PC-9 (cell line): ENCODE measurements around the gene ZDHHC7. TPM values are rescaled to one million over a fixed set of nuclear protein-coding genes. Genes with fewer than 3 reads are reported as not detected.

Experiments used
- BruUV-seq: library from RNA; stranded (reverse); fragments of 400-500 nt; replicated peaks from 2 replicates; lab custom pipeline; 2021; lab: Mats Ljungman, UMichigan
- CTCF ChIA-PET: fragments of 300-600 bp; sonication (Branson Sonifier 250); formaldehyde crosslinking; loops from one replicate; lab custom pipeline; 2022; ENCODE audit warnings: antibody characterized with exemption; lab: Charles Lee
- POLR2A ChIA-PET: fragments of 300-600 bp; sonication (Branson Sonifier 250); formaldehyde crosslinking; loops from one replicate; lab custom pipeline; 2022; ENCODE audit warnings: antibody characterized with exemption; ENCODE audit not compliant: unreplicated experiment; lab: Charles Lee
- DNase-seq, 2 experiments: peaks; one replicate each; pipeline versions ENCODE4 v3.0.0 to v3.0.0-alpha.2; 2015 to 2022; ENCODE audit warnings: mixed read lengths in 1 of 2
- H2AFZ ChIP-seq: fragments of 200-600 bp; sonication (generic); 2 replicates; pipeline ENCODE4 v1.8.1; 2017; ENCODE audit warnings: antibody characterized with exemption
- H3F3A ChIP-seq: fragments of 200-600 bp; sonication (generic); 2 replicates; pipeline ENCODE4 v1.8.1; 2017; ENCODE audit warnings: antibody characterized with exemption, mild to moderate bottlenecking, low read depth; ENCODE audit not compliant: insufficient read depth
- H3K27ac ChIP-seq: fragments of 200-600 bp; sonication (generic); 2 replicates; pipeline ENCODE4 v1.6.1; 2016; ENCODE audit warnings: mixed run types
- H3K27me3 ChIP-seq: fragments of 200-600 bp; sonication (generic); 2 replicates; pipeline ENCODE4 v1.6.1; 2016; ENCODE audit warnings: low read depth, mixed run types; ENCODE audit not compliant: insufficient read depth
- H3K36me3 ChIP-seq: fragments of 200-600 bp; sonication (generic); 2 replicates; pipeline ENCODE4 v1.6.1; 2016; ENCODE audit warnings: low read depth, mixed run types
- H3K4me1 ChIP-seq: fragments of 200-600 bp; sonication (generic); replicated peaks from 2 replicates; pipeline ENCODE4 v1.6.1; 2016; ENCODE audit warnings: mixed run types; ENCODE audit not compliant: insufficient read depth
- H3K4me2 ChIP-seq: fragments of 200-600 bp; sonication (generic); 2 replicates; pipeline ENCODE4 v1.6.1; 2017; ENCODE audit warnings: mixed run types
- H3K4me3 ChIP-seq: fragments of 200-600 bp; sonication (generic); 2 replicates; pipeline ENCODE4 v1.6.1; 2016; ENCODE audit warnings: mixed run types
- H3K79me2 ChIP-seq: fragments of 200-600 bp; sonication (generic); 2 replicates; pipeline ENCODE4 v1.6.1; 2017; ENCODE audit warnings: low read depth, mixed run types
- H3K9me2 ChIP-seq: fragments of 200-600 bp; sonication (generic); 2 replicates; pipeline ENCODE4 v1.8.1; 2017; ENCODE audit warnings: mild to moderate bottlenecking; ENCODE audit not compliant: insufficient read depth
- H3K9me3 ChIP-seq: fragments of 200-600 bp; sonication (generic); 2 replicates; pipeline ENCODE4 v1.8.1; 2016; ENCODE audit warnings: low read depth; ENCODE audit not compliant: insufficient read depth
- H4K20me1 ChIP-seq: fragments of 200-600 bp; sonication (generic); 2 replicates; pipeline ENCODE4 v1.8.1; 2017; ENCODE audit not compliant: insufficient read depth
- EZH2 ChIP-seq: fragments of 200-600 bp; sonication (generic); IDR thresholded peaks from 2 replicates; pipeline ENCODE4 v1.8.0; 2017; ENCODE audit warnings: antibody characterized with exemption, low read depth
- intact Hi-C: fragments of 100-400 bp; cut with micrococcal nuclease; formaldehyde crosslinking; loops from one replicate; pipeline ENCODE4 v1.10.0; 2022; ENCODE audit not compliant: unreplicated experiment
- total RNA-seq: library from RNA; stranded (reverse); gene quantifications from 2 replicates; pipeline ENCODE4 v1.2.3, GENCODE V29; 2021
- TF ChIP-seq, protein P1 (sequence below): fragments of 200-600 bp; sonication (generic); conservative IDR thresholded peaks from 2 replicates; pipeline ENCODE4 v1.6.1; 2017; ENCODE audit warnings: mixed run types, antibody characterized with exemption, mild to moderate bottlenecking, moderate library complexity

Gene ZDHHC7
- total RNA-seq, 1 experiment from 2014 or later: 79.3 TPM

DNA sequence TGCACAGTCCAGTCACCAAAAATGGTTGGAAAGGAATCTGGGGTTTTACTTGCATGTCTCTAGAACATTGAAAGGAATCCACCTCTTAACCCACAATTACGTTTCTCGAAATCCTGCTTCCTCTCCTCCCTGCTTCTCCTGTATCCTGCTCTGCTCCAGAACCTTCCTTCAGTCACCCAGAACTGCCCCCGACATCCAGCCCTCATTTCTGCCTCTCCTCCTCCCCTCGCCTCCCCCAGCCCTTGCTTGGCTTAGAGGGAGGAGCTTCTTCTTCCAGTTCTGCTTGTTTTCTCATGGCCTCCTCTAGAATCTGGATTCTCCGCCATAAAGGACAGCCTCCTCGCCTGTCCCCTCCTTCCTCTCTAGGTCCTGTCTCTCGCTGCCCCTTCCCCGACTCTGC lies 48.3 kb downstream of the ZDHHC7 start:
- Histone ChIP-seq H3K9me3 (no peaks in the 10 kb centered on the region), H3K79me2 (no peaks in the 10 kb centered on the region), H2AFZ (no peak overlapping the region), H3K36me3 (no peaks in the 10 kb centered on the region), H3K4me2 (no peak overlapping the region), H3F3A (peaks cover 3% of the 10 kb centered on the region; the same call in 1 of the 2 replicates), H3K27ac (no peak overlapping the region), H3K9me2 (no peaks in the 10 kb centered on the region), H4K20me1 (no peaks in the 10 kb centered on the region), H3K27me3 (no peaks in the 10 kb centered on the region), H3K4me1 (no peaks in the 10 kb centered on the region), H3K4me3 (no peak overlapping the region)
- intact Hi-C loops: no loop called here
- DNase-seq: no peak
- TF ChIP-seq, protein P1, sequence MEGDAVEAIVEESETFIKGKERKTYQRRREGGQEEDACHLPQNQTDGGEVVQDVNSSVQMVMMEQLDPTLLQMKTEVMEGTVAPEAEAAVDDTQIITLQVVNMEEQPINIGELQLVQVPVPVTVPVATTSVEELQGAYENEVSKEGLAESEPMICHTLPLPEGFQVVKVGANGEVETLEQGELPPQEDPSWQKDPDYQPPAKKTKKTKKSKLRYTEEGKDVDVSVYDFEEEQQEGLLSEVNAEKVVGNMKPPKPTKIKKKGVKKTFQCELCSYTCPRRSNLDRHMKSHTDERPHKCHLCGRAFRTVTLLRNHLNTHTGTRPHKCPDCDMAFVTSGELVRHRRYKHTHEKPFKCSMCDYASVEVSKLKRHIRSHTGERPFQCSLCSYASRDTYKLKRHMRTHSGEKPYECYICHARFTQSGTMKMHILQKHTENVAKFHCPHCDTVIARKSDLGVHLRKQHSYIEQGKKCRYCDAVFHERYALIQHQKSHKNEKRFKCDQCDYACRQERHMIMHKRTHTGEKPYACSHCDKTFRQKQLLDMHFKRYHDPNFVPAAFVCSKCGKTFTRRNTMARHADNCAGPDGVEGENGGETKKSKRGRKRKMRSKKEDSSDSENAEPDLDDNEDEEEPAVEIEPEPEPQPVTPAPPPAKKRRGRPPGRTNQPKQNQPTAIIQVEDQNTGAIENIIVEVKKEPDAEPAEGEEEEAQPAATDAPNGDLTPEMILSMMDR: no peak
- no peak for TF ChIP-seq EZH2
- POLR2A ChIA-PET: no interaction called here
- no TSS peak for BruUV-seq
- CTCF ChIA-PET: no interaction called here

DNA sequence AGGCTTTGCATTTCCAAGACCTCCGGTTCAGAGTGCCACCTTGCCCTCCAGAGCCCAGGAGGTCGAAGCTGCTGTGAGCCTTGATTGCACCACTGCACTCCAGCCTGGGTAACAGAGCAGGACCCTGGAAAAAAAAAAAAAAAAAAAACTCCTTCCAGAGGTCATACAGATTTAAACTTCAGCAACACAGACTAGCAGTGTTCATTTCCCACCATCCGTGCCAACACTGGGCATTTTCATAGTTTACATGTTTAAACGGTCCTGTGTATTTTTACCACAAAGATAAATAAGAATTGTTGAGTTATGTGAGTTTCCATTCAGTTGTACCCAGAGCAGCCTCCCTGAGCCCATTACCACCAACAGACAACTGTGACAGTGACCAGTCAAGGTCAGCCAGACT lies 50.4 kb downstream of the ZDHHC7 start:
- Histone ChIP-seq H3F3A (peaks cover 3% of the 10 kb centered on the region; the same call in 1 of the 2 replicates), H3K27ac (no peak overlapping the region), H3K36me3 (no peaks in the 10 kb centered on the region), H3K79me2 (no peaks in the 10 kb centered on the region), H3K9me2 (no peaks in the 10 kb centered on the region), H3K4me2 (no peak overlapping the region), H4K20me1 (no peaks in the 10 kb centered on the region), H2AFZ (no peak overlapping the region), H3K4me1 (no peaks in the 10 kb centered on the region), H3K4me3 (no peak overlapping the region), H3K27me3 (no peaks in the 10 kb centered on the region), H3K9me3 (no peaks in the 10 kb centered on the region)
- DNase-seq: peak in 1 of 2 experiments; percentile 4
- TF ChIP-seq, protein P1: no peak
- TF ChIP-seq EZH2: no peak
- ChIA-PET POLR2A (no interaction called here), CTCF (no interaction called here)
- intact Hi-C loops: no loop called here
- no TSS peak for BruUV-seq

DNA sequence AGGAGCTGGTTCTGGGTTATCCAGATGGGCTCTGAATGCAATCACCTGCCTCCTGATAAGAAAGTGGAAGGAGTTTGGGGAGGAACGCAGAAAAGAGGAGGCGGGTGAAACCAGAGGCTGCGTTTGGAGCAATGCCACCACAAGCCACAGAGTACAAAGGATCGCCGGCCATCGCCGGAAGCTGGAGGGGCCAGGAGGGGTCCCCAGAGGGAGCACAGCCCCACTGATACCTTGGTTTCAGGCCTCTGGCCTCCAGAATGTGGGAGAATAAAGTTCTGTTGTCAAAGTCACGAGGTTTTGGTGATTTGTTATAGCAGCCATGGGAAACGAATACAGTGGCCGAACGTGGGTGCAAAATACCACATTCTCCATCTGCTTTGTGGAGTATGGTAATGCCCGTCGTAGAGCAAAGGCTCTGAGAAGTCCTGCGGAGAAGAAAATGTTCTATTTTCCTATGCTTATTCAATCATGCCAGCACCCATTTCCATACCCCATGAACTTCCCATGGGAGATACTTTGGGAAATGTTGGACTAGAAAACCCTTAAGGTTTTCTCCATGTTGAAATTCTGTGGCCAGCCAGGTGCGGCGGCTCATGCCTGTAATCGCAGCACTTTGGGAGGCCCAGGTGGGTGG lies 51.4 kb downstream of the ZDHHC7 start:
- ChIA-PET CTCF (no interaction called here), POLR2A (no interaction called here)
- intact Hi-C loops: no loop called here
- Histone ChIP-seq H3K9me3 (no peaks in the 10 kb centered on the region), H3K4me3 (no peak overlapping the region), H2AFZ (no peak overlapping the region), H3F3A (peaks cover 4% of the 10 kb centered on the region; the same call in 1 of the 2 replicates), H3K27me3 (no peaks in the 10 kb centered on the region), H3K79me2 (no peaks in the 10 kb centered on the region), H3K27ac (no peak overlapping the region), H3K4me1 (peaks cover 6% of the 10 kb centered on the region; the same call in 1 of the 2 replicates), H3K4me2 (no peak overlapping the region), H3K9me2 (no peaks in the 10 kb centered on the region), H3K36me3 (no peaks in the 10 kb centered on the region), H4K20me1 (no peaks in the 10 kb centered on the region)
- DNase-seq: peak in 1 of 2 experiments; percentile 20
- no TSS peak for BruUV-seq
- TF ChIP-seq, protein P1: no peak
- TF ChIP-seq EZH2: no peak
